GM12878 (cell line): ENCODE measurements around the gene ARHGAP27.

Experiments
- EP300 ChIP-seq, 2 experiments: fragments of 150-350 bp in 1 of 2; IDR thresholded peaks; 2 replicates each; pipeline ENCODE4 v1.6.1; 2011 to 2012; ENCODE audit warnings: low read depth in 2 of 2, low read length in 2 of 2, borderline replicate concordance in 1 of 2, improper control_type of control experiment in 1 of 2, inconsistent platforms in 1 of 2; ENCODE audit not compliant: control insufficient read depth in 1 of 2
- EZH2 ChIP-seq: IDR thresholded peaks from 2 replicates; pipeline ENCODE4 v1.6.1; 2012; ENCODE audit warnings: low read depth, mild to moderate bottlenecking, control low read depth, inconsistent platforms, low read length, borderline replicate concordance; ENCODE audit not compliant: control insufficient read depth
- HSF1 ChIP-seq: fragments of 150-350 bp; IDR thresholded peaks from 2 replicates; pipeline ENCODE4 v1.6.1; 2014; ENCODE audit warnings: mild to moderate bottlenecking, low read depth, low read length
- RCOR1 ChIP-seq: conservative IDR thresholded peaks from 2 replicates; pipeline ENCODE4 v1.6.1; 2012; ENCODE audit warnings: low read depth, low read length, improper control_type of control experiment
- RFX5 ChIP-seq: IDR thresholded peaks from 2 replicates; pipeline ENCODE4 v1.6.1; 2011; ENCODE audit warnings: low read depth, low read length, improper control_type of control experiment
- SREBF2 ChIP-seq: IDR thresholded peaks from 2 replicates; pipeline ENCODE4 v1.6.1; 2012; ENCODE audit warnings: mild to moderate bottlenecking, low read length
- TCF7 ChIP-seq: IDR thresholded peaks from 2 replicates; pipeline ENCODE4 v1.6.1; 2014; ENCODE audit warnings: antibody characterized with exemption, borderline replicate concordance
- TF ChIP-seq, protein P1 (sequence below), 3 experiments: IDR thresholded peaks in 2 of 3; conservative IDR thresholded peaks in 1 of 3; 2 replicates each; pipeline ENCODE4 v1.5.1; 2011; ENCODE audit warnings: low read depth in 3 of 3, low read length in 3 of 3, mild to moderate bottlenecking in 3 of 3, control low read depth in 2 of 3, moderate library complexity in 2 of 3, inconsistent platforms in 1 of 3, mixed read lengths in 1 of 3; ENCODE audit not compliant: control insufficient read depth in 2 of 3, insufficient read depth in 1 of 3; ENCODE audit errors: extremely low read depth in 1 of 3

GRCh38 chr17:45395569-45396415, 36.9 kb downstream of the ARHGAP27 start:
- TF ChIP-seq, protein P1, sequence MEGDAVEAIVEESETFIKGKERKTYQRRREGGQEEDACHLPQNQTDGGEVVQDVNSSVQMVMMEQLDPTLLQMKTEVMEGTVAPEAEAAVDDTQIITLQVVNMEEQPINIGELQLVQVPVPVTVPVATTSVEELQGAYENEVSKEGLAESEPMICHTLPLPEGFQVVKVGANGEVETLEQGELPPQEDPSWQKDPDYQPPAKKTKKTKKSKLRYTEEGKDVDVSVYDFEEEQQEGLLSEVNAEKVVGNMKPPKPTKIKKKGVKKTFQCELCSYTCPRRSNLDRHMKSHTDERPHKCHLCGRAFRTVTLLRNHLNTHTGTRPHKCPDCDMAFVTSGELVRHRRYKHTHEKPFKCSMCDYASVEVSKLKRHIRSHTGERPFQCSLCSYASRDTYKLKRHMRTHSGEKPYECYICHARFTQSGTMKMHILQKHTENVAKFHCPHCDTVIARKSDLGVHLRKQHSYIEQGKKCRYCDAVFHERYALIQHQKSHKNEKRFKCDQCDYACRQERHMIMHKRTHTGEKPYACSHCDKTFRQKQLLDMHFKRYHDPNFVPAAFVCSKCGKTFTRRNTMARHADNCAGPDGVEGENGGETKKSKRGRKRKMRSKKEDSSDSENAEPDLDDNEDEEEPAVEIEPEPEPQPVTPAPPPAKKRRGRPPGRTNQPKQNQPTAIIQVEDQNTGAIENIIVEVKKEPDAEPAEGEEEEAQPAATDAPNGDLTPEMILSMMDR (IDR thresholded peaks at IDR 0.05 in 2 of 3, conservative IDR thresholded peaks at IDR 0.05 in 1 of 3; ENCODE audit: control insufficient read depth in 2 of 3, extremely low read depth in 1 of 3, insufficient read depth in 1 of 3, low read depth in 3 of 3, low read length in 3 of 3) = no peak
- TF ChIP-seq HSF1 = no peak
- TF ChIP-seq TCF7 = no peak
- no peak for TF ChIP-seq RCOR1
- TF ChIP-seq SREBF2 = no peak
- TF ChIP-seq EZH2 = no peak
- TF ChIP-seq RFX5 = no peak
- TF ChIP-seq EP300 (IDR thresholded peaks at IDR 0.05; ENCODE audit: borderline replicate concordance in 1 of 2, control insufficient read depth in 1 of 2, low read depth in 2 of 2, low read length in 2 of 2) = no peak
